SK-N-SH treated with all-trans-retinoic acid at 6 μM for 48 hours (cell line): Measurements from ENCODE around the gene PLEKHG4.

Experiments
- ARNTL ChIP-seq: fragments of 450-650 bp; formaldehyde crosslinking; IDR thresholded peaks from 2 replicates; pipeline ENCODE4 v1.5.0; 2020; ENCODE audit warnings: low read depth, mild to moderate bottlenecking, moderate library complexity, borderline replicate concordance
- BACH2 ChIP-seq: fragments of 250-450 bp; sonication (Bioruptor Pico); IDR thresholded peaks from 2 replicates; pipeline ENCODE4 v1.9.0; 2021; ENCODE audit warnings: mild to moderate bottlenecking, borderline replicate concordance
- CREB5 ChIP-seq: fragments of 250-450 bp; sonication (Bioruptor Pico); IDR thresholded peaks from 2 replicates; pipeline ENCODE4 v1.5.1; 2020; ENCODE audit warnings: low read depth, mild to moderate bottlenecking, moderate library complexity
- OSR1 ChIP-seq: fragments of 250-450 bp; sonication (Bioruptor Pico); IDR thresholded peaks from 2 replicates; pipeline ENCODE4 v1.8.0; 2022; ENCODE audit warnings: moderate library complexity, mild to moderate bottlenecking, inconsistent platforms
- PATZ1 ChIP-seq: fragments of 250-450 bp; sonication (Bioruptor Pico); IDR thresholded peaks from 2 replicates; pipeline ENCODE4 v1.8.0; 2020; ENCODE audit warnings: mild to moderate bottlenecking, moderate library complexity, borderline replicate concordance
- RARB ChIP-seq: fragments of 250-450 bp; sonication (Bioruptor Pico); IDR thresholded peaks from 2 replicates; pipeline ENCODE4 v1.8.0; 2021; ENCODE audit warnings: mild to moderate bottlenecking, moderate library complexity
- SNAI2 ChIP-seq: fragments of 250-450 bp; sonication (Bioruptor Pico); IDR thresholded peaks from 2 replicates; pipeline ENCODE4 v1.5.0; 2020; ENCODE audit warnings: mild to moderate bottlenecking, moderate library complexity
- TCF4 ChIP-seq: fragments of 250-450 bp; sonication (Bioruptor Pico); IDR thresholded peaks from 2 replicates; pipeline ENCODE4 v1.8.0; 2021; ENCODE audit warnings: mild to moderate bottlenecking, moderate library complexity, borderline replicate concordance
- TSHZ2 ChIP-seq: fragments of 250-450 bp; sonication (Bioruptor Pico); IDR thresholded peaks from 2 replicates; pipeline ENCODE4 v1.5.0; 2020; ENCODE audit warnings: mild to moderate bottlenecking, moderate library complexity
- ZFP3 ChIP-seq: fragments of 250-450 bp; sonication (Bioruptor Pico); IDR thresholded peaks from 2 replicates; pipeline ENCODE4 v1.5.0; 2020; ENCODE audit warnings: mild to moderate bottlenecking, moderate library complexity
- ZFP30 ChIP-seq: fragments of 450-650 bp; formaldehyde crosslinking; IDR thresholded peaks from 2 replicates; pipeline ENCODE4 v1.5.0; 2022; ENCODE audit warnings: mild to moderate bottlenecking, moderate library complexity

GRCh38 chr16:67326115-67326471 lies 46.8 kb downstream of the PLEKHG4 start:
- no peak for TF ChIP-seq PATZ1 (CRISPR knock-in tag)
- TF ChIP-seq OSR1 (CRISPR knock-in tag), result no peak
- no peak for TF ChIP-seq ARNTL (CRISPR knock-in tag)
- no peak for TF ChIP-seq ZFP3
- no peak for TF ChIP-seq SNAI2 (CRISPR knock-in tag)
- TF ChIP-seq TCF4 (CRISPR knock-in tag), result no peak
- no peak for TF ChIP-seq CREB5 (CRISPR knock-in tag)
- no peak for TF ChIP-seq ZFP30
- no peak for TF ChIP-seq TSHZ2
- TF ChIP-seq RARB (CRISPR knock-in tag), result no peak
- TF ChIP-seq BACH2 (CRISPR knock-in tag), result no peak
